ENCODE data around the gene RCOR3. TPM values are rescaled to one million over a fixed set of nuclear protein-coding genes. Genes with fewer than 3 reads are reported as not detected.

Gene RCOR3
- total RNA-seq, 1 experiment from 2014 or later: 12.7 TPM

DNA sequence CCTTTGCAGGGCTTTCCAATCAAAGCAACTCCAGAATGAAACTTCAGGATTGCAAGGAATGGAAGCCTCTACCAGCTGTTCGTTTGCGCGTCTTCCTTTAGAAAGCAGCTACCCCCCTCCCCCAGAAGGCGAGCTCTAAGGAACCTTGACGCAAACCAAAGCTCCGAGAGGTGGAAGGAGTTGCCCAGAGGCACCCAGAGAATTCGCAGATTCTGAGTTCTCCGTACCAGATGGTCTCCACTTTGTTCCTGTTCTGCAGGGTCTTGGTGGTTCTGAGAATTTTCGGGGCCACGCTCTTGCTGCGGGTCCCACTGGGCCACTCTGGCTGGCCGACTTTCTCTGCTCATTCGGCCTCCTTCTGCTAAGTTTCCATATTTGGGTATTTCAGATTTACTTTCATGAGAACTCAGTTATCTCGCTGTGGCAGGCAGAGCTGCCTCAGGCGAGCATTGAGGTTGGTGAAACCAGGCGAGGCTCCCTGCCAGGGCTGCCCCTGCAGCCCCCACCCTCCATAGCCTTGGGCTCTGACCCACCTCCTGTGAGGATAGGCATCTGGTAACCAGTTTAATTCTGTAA, 68.3 kb downstream of the RCOR3 start:
- ATAC-seq (peak; percentile 45), DNase-seq (peak; percentile 58)
- peak overlapping the region; percentile 80 for H2AFZ ChIP-seq (ENCODE audit: low read length)
- H3K4me2 ChIP-seq (ENCODE audit: low read length): peak overlapping the region; percentile 91
- H3K4me1 ChIP-seq (ENCODE audit: insufficient read depth, low read length): peaks cover 31% of the 10 kb centered on the region
- no peaks in the 10 kb centered on the region for H3F3A ChIP-seq (ENCODE audit: low read length, unreplicated experiment)
- H3K27me3 ChIP-seq (ENCODE audit: low read length): no peaks in the 10 kb centered on the region
- ChIA-PET POLR2A (ENCODE audit: unreplicated experiment) (interaction anchor here (0.9 kb wide), 1 partner anchor 55 kb away, joined by 3 read pairs; no protein-coding TSS in a partner anchor), CTCF (interaction anchor here (0.7 kb wide), 1 partner anchor 297 kb away, joined by 3 read pairs; no protein-coding TSS in a partner anchor)
- BruUV-seq (replicated peaks): no TSS peak
- no peak overlapping the region for H3K27ac ChIP-seq (ENCODE audit: low read length)
- H3K79me2 ChIP-seq (ENCODE audit: low read length): no peaks in the 10 kb centered on the region
- H3K9ac ChIP-seq (ENCODE audit: low read length): peak overlapping the region; percentile 62
- intact Hi-C loops (cut with micrococcal nuclease): loop anchor here (2.0 kb wide), 1 partner anchor 55 kb away; no protein-coding TSS in a partner anchor
- H3K4me3 ChIP-seq (ENCODE audit: low read length): peak overlapping the region; percentile 71
- H3K9me2 ChIP-seq (replicated peaks; ENCODE audit: low read length): no peaks in the 10 kb centered on the region
- TF ChIP-seq EZH2 (IDR thresholded peaks at IDR 0.05; ENCODE audit: low read length, unreplicated experiment): no peak
- TF ChIP-seq CTCF (conservative IDR thresholded peaks at IDR 0.05; ENCODE audit: low read depth, low read length): no peak
- no peak for TF ChIP-seq EZH2phosphoT487 (IDR thresholded peaks at IDR 0.05; ENCODE audit: borderline replicate concordance, low read length)
- no peaks in the 10 kb centered on the region for H3K9me3 ChIP-seq (ENCODE audit: low read length)
- no peaks in the 10 kb centered on the region for H3K36me3 ChIP-seq (ENCODE audit: low read depth, low read length)
- H4K20me1 ChIP-seq (ENCODE audit: low read length): no peaks in the 10 kb centered on the region

DNA sequence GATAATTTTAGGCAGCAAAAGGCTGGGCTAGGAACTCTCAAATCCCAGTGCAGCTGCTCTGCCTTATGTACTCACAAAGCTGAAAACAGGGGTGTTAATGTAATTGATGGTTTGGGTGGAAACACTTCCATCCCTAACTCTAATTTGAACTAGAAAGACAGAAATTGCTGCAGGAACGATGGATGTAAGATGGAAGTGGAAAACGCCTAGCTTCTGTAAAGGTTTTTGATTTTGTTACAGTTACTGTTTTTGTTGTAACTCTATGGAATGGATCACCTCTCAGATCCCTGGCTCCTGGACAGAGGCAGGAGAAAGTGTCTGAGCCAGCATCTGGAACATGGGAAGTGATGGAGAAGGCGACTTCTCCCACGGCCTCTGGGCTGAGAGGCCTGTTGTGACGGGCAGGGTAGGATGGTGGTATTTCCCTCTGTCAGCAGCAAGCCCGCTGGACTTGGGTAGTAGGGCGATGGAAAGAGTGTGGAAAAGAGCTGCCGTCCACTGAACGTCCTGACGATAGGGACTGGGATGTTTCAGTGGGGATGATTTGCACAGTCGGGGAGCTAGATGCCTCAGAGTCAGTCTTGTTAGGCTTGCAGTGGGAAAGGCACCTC, 69.0 kb downstream of the RCOR3 start:
- H3K27me3 ChIP-seq (ENCODE audit: low read length): no peaks in the 10 kb centered on the region
- no peaks in the 10 kb centered on the region for H4K20me1 ChIP-seq (ENCODE audit: low read length)
- DNase-seq (no peak), ATAC-seq (no peak)
- TF ChIP-seq EZH2 (IDR thresholded peaks at IDR 0.05; ENCODE audit: low read length, unreplicated experiment): no peak
- no peak for TF ChIP-seq EZH2phosphoT487 (IDR thresholded peaks at IDR 0.05; ENCODE audit: borderline replicate concordance, low read length)
- no peak for TF ChIP-seq CTCF (conservative IDR thresholded peaks at IDR 0.05; ENCODE audit: low read depth, low read length)
- no peaks in the 10 kb centered on the region for H3F3A ChIP-seq (ENCODE audit: low read length, unreplicated experiment)
- H3K9ac ChIP-seq (ENCODE audit: low read length): no peak overlapping the region
- intact Hi-C loops (cut with micrococcal nuclease): no loop called here
- no peaks in the 10 kb centered on the region for H3K79me2 ChIP-seq (ENCODE audit: low read length)
- H3K4me1 ChIP-seq (ENCODE audit: insufficient read depth, low read length): peaks cover 31% of the 10 kb centered on the region
- CTCF ChIA-PET: interaction anchor here (0.6 kb wide), 1 partner anchor 27 kb away, joined by 3 read pairs; no protein-coding TSS in a partner anchor
- POLR2A ChIA-PET (ENCODE audit: unreplicated experiment): no interaction called here
- no peaks in the 10 kb centered on the region for H3K9me2 ChIP-seq (replicated peaks; ENCODE audit: low read length)
- BruUV-seq (replicated peaks): TSS peak; percentile 47
- H3K36me3 ChIP-seq (ENCODE audit: low read depth, low read length): no peaks in the 10 kb centered on the region
- H3K27ac ChIP-seq (ENCODE audit: low read length): no peak overlapping the region
- H3K4me2 ChIP-seq (ENCODE audit: low read length): peak overlapping the region; percentile 91
- peak overlapping the region; percentile 80; the same call in 1 of the 2 replicates for H2AFZ ChIP-seq (ENCODE audit: low read length)
- no peaks in the 10 kb centered on the region for H3K9me3 ChIP-seq (ENCODE audit: low read length)
- H3K4me3 ChIP-seq (ENCODE audit: low read length): peak overlapping the region; percentile 71

Measured in PC-3 (cell line).